ENCODE results near the gene FNDC8. TPM values are rescaled to one million over a fixed set of nuclear protein-coding genes. Genes with fewer than 3 reads are reported as not detected.
"Not testable (repeated sequence)": the region's sequence is repeated elsewhere in the genome, so short reads cannot be mapped to it uniquely, and the experiment has no call there.

The FNDC8 gene
- total RNA-seq, 4 donors from 2014 or later: not detected

GRCh38 chr17:35089586-35090296 lies 31.7 kb upstream of the FNDC8 start:
- intact Hi-C loops (cut with DNase I): loop anchor here (5.0 kb wide), 1 partner anchor 92 kb away; no protein-coding TSS in a partner anchor
- peaks cover 17 to 20% of the 10 kb centered on the region in 2 donors for H3K4me1 ChIP-seq
- H3K4me3 ChIP-seq (replicated peaks in 1 of 3): peak overlapping the region in 1 of 3 donors; percentile 80
- no peaks in the 10 kb centered on the region for H3K9me3 ChIP-seq
- WGBS, 2 donors: 48 to 69% methylated on average over 13 to 22 of the region's 22 CpGs
- DNase-seq: peak; percentile 8 to 15
- H3K27ac ChIP-seq: peak overlapping the region; percentile 73 to 94 (median 82)
- TF ChIP-seq POLR2A (IDR thresholded peaks at IDR 0.05) (no peak), CTCF (IDR thresholded peaks at IDR 0.05) (peak in 2 of 6 experiments; percentile 23 to 46)
- no peaks in the 10 kb centered on the region for H3K36me3 ChIP-seq
- no peaks in the 10 kb centered on the region for H3K27me3 ChIP-seq

- not testable (repeated sequence) for H3K9me3 ChIP-seq; H3K27me3 ChIP-seq; H3K4me3 ChIP-seq (replicated peaks in 1 of 3); H3K36me3 ChIP-seq; DNase-seq; H3K27ac ChIP-seq
- peaks cover 8 to 20% of the 10 kb centered on the region in 2 donors for H3K4me1 ChIP-seq
- intact Hi-C loops (cut with DNase I): loop anchor here (5.0 kb wide), 1 partner anchor 93 kb away; no protein-coding TSS in a partner anchor
- WGBS, 2 donors: 93 to 94% methylated on average over 11 of the region's 11 CpGs
Measured at GRCh38 chr17:35090707-35091106, 30.7 kb upstream of the FNDC8 start.

DNA sequence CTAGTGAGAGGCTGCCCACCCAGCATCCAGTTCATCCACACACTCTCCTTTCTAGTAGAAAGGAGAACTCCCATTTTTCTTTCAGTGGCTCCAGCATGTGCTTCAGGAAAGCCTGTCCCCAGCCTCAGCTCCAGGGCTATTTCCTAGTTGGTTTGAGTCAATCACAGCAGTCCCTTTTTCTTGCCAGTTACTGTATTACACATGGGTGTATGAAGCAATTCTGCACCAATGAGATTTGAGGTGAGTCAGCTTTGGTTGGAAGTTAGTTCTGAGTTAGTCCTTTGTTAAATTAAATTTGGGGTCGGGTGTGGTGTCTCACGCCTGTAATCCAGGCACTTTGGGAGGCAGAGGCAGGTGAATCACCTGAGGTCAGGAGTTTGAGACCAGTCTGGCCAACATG lies 26.5 kb upstream of the FNDC8 start:
- no peak for DNase-seq
- Histone ChIP-seq H3K36me3 (peaks cover 2 to 7% of the 10 kb centered on the region in 2 donors), H3K4me1 (peaks cover 0 to under 1% of the 10 kb centered on the region in 2 donors), H3K27ac (no peak overlapping the region), H3K4me3 (replicated peaks in 1 of 3) (no peak overlapping the region), H3K9me3 (no peaks in the 10 kb centered on the region), H3K27me3 (no peaks in the 10 kb centered on the region)
- intact Hi-C loops (cut with DNase I): loop anchor here (5.0 kb wide), 1 partner anchor 98 kb away; no protein-coding TSS in a partner anchor
- WGBS, 2 donors: 86 to 100% methylated on average over 2 of the region's 2 CpGs
- TF ChIP-seq POLR2A (IDR thresholded peaks at IDR 0.05) (no peak), CTCF (IDR thresholded peaks at IDR 0.05) (no peak)

DNA sequence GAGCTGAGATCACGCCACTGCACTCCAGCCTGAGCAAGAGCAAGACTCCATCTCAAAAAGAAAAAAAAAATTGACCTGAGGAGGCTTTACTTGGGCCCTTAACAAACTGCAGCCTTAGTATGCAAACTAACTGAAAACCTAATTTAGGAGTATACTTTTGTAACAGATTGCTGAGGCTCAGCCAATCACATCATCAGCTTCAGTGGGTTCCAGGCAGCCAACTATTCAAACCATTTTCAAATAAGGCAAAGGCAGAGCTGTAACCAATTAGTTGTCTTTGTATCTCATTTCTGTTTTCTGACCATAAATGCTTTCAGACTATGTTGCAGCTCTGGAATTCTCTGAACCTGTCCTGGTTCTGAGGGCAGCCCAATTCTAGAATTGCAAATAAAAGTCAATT lies 25.7 kb upstream of the FNDC8 start:
- Histone ChIP-seq H3K9me3 (no peaks in the 10 kb centered on the region), H3K27me3 (no peaks in the 10 kb centered on the region), H3K27ac (no peak overlapping the region), H3K4me1 (no peaks in the 10 kb centered on the region), H3K36me3 (peaks cover 11 to 15% of the 10 kb centered on the region in 2 donors), H3K4me3 (replicated peaks in 1 of 3) (no peak overlapping the region)
- no peak for TF ChIP-seq CTCF (IDR thresholded peaks at IDR 0.05)
- TF ChIP-seq POLR2A (IDR thresholded peaks at IDR 0.05): no peak
- intact Hi-C loops (cut with DNase I): no loop called here
- WGBS, 2 donors: 100% methylated on average over 1 of the region's 1 CpG
- DNase-seq: no peak

DNA sequence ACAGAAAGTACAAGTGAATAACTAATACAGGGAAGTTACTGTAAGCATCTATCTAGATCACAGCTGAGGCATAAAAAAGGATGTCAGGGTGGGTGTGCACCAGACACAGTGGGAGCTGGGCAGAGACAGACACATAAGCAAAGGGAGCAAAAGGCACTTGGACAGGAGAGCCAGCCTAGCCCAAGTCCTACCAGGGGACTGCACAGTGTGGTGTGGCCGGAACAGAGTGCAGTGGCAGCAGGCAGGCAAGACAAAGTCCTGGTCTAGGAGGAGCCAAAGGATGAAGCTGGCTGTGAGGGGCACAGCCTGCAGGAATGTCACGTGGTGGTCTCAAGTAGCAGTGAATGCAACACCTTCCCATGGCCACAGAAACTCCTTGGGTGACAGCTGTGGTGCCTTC lies 23.6 kb upstream of the FNDC8 start:
- no peak for DNase-seq
- Histone ChIP-seq H3K36me3 (peaks cover 13 to 18% of the 10 kb centered on the region in 2 donors), H3K4me3 (replicated peaks in 1 of 3) (no peak overlapping the region), H3K27ac (no peak overlapping the region), H3K27me3 (no peaks in the 10 kb centered on the region), H3K9me3 (no peaks in the 10 kb centered on the region), H3K4me1 (no peaks in the 10 kb centered on the region)
- TF ChIP-seq CTCF (IDR thresholded peaks at IDR 0.05) (no peak), POLR2A (IDR thresholded peaks at IDR 0.05) (no peak)
- intact Hi-C loops (cut with DNase I): no loop called here
- WGBS, 2 donors: 85 to 90% methylated on average over 2 of the region's 2 CpGs
